Thyroid gland (tissue), 4 donors: ENCODE measurements around the gene GUCY1A2.

Source experiments
- CTCF ChIP-seq, 6 experiments: fragments of 200-600 bp in 3 of 6; fragments of 450-650 bp in 3 of 6; sonication (generic) in 3 of 6; IDR thresholded peaks; one replicate each; pipeline ENCODE4 v1.5.1; 2016 to 2019; ENCODE audit warnings: antibody characterized with exemption in 6 of 6, mild to moderate bottlenecking in 2 of 6, inconsistent platforms in 1 of 6, moderate library complexity in 1 of 6
- POLR2A ChIP-seq, 2 donors: fragments of 450-650 bp; IDR thresholded peaks; one replicate each; pipeline ENCODE4 v1.6.1; 2017; ENCODE audit warnings: antibody characterized with exemption in 2 of 2, mild to moderate bottlenecking in 2 of 2, moderate library complexity in 1 of 2

GRCh38 chr11:106723071-106723470 is 295.2 kb downstream of the GUCY1A2 start:
- no peak for TF ChIP-seq CTCF (IDR thresholded peaks at IDR 0.05)
- no peak for TF ChIP-seq POLR2A (IDR thresholded peaks at IDR 0.05)
